HG03558 (cell line): Measurements from ENCODE around the gene SLC35A3.
A peak's percentile ranks its signal among the peaks of the same experiment; 100 is the strongest.

Experiments
- ATAC-seq: cut with Tn5 transposase; IDR thresholded peaks from one replicate; pipeline ENCODE4 v1.9.1; 2021; ENCODE audit warnings: moderate number of reproducible peaks; ENCODE audit not compliant: unreplicated experiment; ENCODE audit errors: extremely low read depth

Gene SLC35A3

DNA sequence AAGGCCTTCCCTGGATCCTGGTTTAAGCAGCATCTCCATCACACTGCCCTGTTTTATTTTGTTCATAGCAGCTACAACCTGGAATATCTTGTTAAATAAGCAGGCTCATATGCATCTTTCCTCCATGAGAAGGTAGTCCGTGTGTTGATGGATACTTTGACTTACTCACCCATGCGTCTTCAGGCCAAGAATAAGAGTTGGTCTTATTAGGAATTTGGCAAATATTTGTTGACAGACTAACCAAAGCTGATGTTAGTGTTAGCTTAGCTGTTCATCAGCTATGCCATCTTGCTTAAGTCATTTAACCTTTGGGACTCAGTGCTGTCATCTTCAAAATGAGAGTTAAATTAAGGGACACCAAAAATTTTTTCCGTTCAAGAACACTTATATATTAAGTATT is 103.7 kb downstream of the SLC35A3 start:
- ATAC-seq = no peak

DNA sequence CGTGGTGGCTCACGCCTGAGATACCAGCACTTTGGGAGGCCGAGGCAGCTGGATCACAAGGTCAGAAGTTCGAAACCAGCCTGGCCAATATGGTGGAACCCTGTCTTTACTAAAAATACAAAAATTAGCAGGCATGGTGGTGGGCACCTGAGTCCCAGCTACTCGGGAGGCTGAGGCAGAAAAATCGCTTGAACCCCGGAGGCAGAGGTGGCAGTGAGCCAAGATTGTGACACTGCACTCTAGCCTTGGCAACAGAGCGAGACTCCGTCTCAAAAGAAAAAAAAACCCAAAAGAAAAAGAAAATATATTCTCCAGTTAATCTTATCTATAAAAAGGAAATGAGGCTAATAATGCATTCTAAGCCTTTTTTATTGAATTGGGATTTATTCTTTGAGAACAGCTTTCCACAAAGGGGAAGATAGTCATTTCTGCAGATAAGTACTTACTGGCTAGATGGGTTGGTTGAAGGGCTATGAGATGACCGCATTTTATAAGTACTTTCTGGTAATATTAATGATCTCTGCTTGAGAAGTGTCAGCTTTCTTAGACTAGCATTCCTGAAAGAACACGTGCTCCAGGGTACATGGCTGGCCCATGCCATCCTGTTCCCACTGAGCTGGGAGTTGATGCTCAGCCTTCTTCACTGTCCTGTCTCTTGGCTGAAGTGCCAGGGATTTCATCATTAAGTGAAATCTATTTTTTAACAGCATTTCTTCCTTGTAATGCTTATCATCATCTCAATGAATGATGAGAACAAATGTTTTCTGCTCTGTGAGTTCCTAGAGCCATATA is 105.0 kb downstream of the SLC35A3 start:
- no peak for ATAC-seq

DNA sequence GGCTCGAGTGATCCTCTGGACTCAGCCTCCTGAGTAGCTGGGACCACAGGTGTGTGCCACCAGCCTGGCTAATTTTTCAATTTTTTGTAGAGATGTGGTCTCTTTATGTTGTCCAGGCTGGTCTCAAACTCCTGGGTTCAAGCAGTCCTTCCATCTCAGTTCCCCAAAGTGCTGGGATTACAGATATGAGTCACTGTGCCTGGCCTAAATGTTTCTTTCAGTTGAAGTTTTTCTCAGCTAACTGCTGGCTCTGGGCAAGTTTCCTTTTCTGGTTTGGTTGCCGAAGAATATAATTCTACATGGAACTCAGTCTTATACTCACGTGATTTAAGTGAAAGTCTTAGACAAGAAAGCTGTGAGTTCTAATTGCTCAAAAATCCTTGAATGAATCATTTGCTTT is 106.0 kb downstream of the SLC35A3 start:
- peak; percentile 33 for ATAC-seq

DNA sequence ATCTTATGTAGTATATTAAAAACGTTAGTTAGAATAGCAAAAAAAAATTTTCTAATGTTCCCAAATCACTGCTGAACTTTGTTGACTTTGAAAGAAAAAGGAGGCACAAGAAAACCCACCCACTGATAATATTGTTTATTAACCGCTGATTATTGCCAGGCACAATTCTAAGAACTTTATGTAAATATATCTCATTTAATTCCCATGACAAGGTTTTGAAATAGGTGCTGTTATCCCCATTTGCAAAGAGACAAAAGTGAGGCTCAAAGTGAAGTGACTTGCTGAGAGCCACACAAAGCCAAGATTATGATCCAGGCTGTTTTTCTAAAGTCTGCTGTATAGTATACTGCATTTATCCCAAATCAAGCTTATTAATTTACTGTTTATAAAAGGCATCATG is 106.5 kb downstream of the SLC35A3 start:
- no peak for ATAC-seq

DNA sequence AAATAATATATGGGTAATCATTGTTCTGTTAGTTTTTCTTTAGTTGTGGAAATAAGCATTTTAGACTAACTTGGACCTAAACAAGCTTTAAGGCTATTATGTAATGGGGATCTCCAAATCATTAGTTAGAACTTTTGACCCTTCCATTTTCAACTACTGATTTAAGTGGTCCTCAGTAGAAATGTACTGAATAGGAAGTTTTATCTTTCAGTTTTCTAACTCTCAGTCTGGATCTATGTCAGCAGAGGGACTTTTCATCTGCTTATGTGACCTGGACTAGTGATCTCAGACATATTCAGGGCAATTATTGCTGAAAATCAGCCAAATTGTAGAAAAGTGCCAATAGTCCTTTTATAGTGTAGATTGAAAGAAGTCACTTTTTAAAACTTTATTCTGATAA is 106.9 kb downstream of the SLC35A3 start:
- peak; percentile 66 for ATAC-seq

DNA sequence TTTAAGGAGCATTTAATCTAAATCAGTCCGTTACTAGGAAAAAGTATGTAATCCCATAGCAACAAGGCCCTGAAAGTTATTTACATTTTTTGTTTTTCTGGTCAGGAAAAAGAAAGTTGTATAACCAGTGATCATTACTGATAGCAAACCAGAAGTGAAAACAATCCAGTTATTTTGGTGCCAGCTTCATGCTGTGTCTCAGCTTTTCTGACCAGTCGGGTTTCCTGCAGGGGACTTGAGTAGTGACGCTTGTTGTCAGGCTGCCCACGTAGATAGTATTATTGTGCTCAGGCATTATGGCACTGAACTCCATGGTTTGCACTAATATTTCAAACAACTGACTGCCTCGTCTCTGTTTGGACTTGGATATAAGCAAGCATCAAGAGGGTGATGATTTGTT is 107.7 kb downstream of the SLC35A3 start:
- ATAC-seq = no peak

DNA sequence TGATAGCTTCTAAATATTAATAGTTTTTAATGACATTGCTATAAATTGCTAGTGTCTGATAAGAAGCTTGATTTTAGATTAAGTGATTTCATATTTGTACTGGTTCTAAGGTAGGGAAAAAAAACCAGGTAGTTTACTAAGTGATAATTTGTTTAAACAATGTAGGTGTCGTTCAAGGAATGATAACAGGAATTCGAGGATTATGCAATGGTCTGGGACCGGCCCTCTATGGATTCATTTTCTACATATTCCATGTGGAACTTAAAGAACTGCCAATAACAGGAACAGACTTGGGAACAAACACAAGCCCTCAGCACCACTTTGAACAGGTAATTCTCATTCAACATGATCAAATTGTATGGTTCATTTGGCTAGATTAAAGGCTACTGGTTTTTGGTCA is 110.5 kb downstream of the SLC35A3 start:
- ATAC-seq = no peak
